HepG2 (cell line): ENCODE data around the gene MED25. TPM values are rescaled to one million over a fixed set of nuclear protein-coding genes. Genes with fewer than 3 reads are reported as not detected.
A peak's percentile ranks its signal among the peaks of the same experiment; 100 is the strongest.

Experiments
- AGO2 ChIP-seq: fragments of 200-400 bp; formaldehyde crosslinking; optimal IDR thresholded peaks from 2 replicates; pipeline ENCODE3; 2017; ENCODE audit warnings: mild to moderate bottlenecking, low read depth, low read length, moderate library complexity
- ARNT ChIP-seq: fragments of 450-650 bp; IDR thresholded peaks from 2 replicates; pipeline ENCODE4 v1.6.1; 2017
- ATF1 ChIP-seq: IDR thresholded peaks from 2 replicates; pipeline ENCODE4 v1.6.1; 2016; ENCODE audit warnings: mild to moderate bottlenecking, control low read depth
- ATM ChIP-seq: fragments of 450-650 bp; IDR thresholded peaks from 2 replicates; pipeline ENCODE4 v1.7.1; 2017; ENCODE audit warnings: mild to moderate bottlenecking, borderline replicate concordance
- DMAP1 ChIP-seq: IDR thresholded peaks from 2 replicates; pipeline ENCODE4 v1.6.1; 2016
- GMEB2 ChIP-seq: IDR thresholded peaks from 2 replicates; pipeline ENCODE4 v1.6.1; 2016; ENCODE audit warnings: missing biosample characterization, missing genetic modification reagents, low read depth
- KAT7 ChIP-seq: IDR thresholded peaks from 2 replicates; pipeline ENCODE4 v1.6.1; 2018; ENCODE audit warnings: borderline replicate concordance, missing compliant biosample characterization
- SKI ChIP-seq: fragments of 450-650 bp; IDR thresholded peaks from one replicate; pipeline ENCODE4 v1.6.1; 2018; ENCODE audit warnings: mild to moderate bottlenecking; ENCODE audit not compliant: partially characterized antibody
- SRSF1 ChIP-seq: fragments of 200-400 bp; formaldehyde crosslinking; optimal IDR thresholded peaks from 2 replicates; pipeline ENCODE3; 2017; ENCODE audit warnings: mild to moderate bottlenecking, low read depth, low read length, moderate library complexity
- TCF12 ChIP-seq, 2 experiments: fragments of 450-650 bp in 1 of 2; sonication (generic) in 1 of 2; formaldehyde crosslinking in 1 of 2; IDR thresholded peaks; 2 replicates each; pipeline versions ENCODE4 v1.6.1 to v1.8.0; 2017 to 2022; ENCODE audit warnings: antibody characterized with exemption in 1 of 2, mild to moderate bottlenecking in 1 of 2, missing genetic modification reagents in 1 of 2, moderate library complexity in 1 of 2
- THAP7 ChIP-seq: sonication (generic); formaldehyde crosslinking; IDR thresholded peaks from 2 replicates; pipeline ENCODE4 v1.8.1; 2023; ENCODE audit warnings: mild to moderate bottlenecking, missing genetic modification reagents
- ZBTB44 ChIP-seq: sonication (generic); formaldehyde crosslinking; IDR thresholded peaks from 2 replicates; pipeline ENCODE4 v1.4.0; 2020; ENCODE audit warnings: missing genetic modification reagents
- ZBTB49 ChIP-seq: sonication (generic); formaldehyde crosslinking; IDR thresholded peaks from 2 replicates; pipeline ENCODE4 v1.4.0; 2020; ENCODE audit warnings: missing genetic modification reagents, borderline replicate concordance
- ZHX1 ChIP-seq: sonication (generic); formaldehyde crosslinking; IDR thresholded peaks from 2 replicates; pipeline ENCODE4 v1.8.1; 2022; ENCODE audit warnings: low read depth, mild to moderate bottlenecking, missing genetic modification reagents
- ZNF253 ChIP-seq: sonication (generic); formaldehyde crosslinking; IDR thresholded peaks from 2 replicates; pipeline ENCODE4 v1.8.0; 2022; ENCODE audit warnings: mild to moderate bottlenecking, missing genetic modification reagents, borderline replicate concordance
- ZNF263 ChIP-seq: sonication (generic); formaldehyde crosslinking; IDR thresholded peaks from 2 replicates; pipeline ENCODE4 v1.4.0; 2020; ENCODE audit warnings: missing genetic modification reagents
- ZNF781 ChIP-seq: sonication (generic); formaldehyde crosslinking; IDR thresholded peaks from 2 replicates; pipeline ENCODE4 v1.5.1; 2020; ENCODE audit warnings: borderline replicate concordance, mild to moderate bottlenecking, missing genetic modification reagents; ENCODE audit errors: not compliant biosample characterization
- ZNF784 ChIP-seq: sonication (generic); formaldehyde crosslinking; IDR thresholded peaks from 2 replicates; pipeline ENCODE4 v1.5.1; 2020; ENCODE audit warnings: missing genetic modification reagents, mild to moderate bottlenecking, borderline replicate concordance
- polyA plus RNA-seq, 8 experiments: library from polyadenylated mRNA; depleted of rRNA in 3 of 8; stranded (reverse) in 7 of 8; unstranded in 1 of 8; fragments of >200 nt; fragmentation: Illumina TruSeq in 4 of 8; extraction: Trizol in 4 of 8; gene quantifications; 2 replicates each; pipeline versions ENCODE4 v1.2.1 to v1.2.3, GENCODE V29; 2011 to 2016; ENCODE audit warnings: low read depth in 4 of 8, missing spikeins in 1 of 8, mixed read lengths in 1 of 8; ENCODE audit not compliant: insufficient read depth in 1 of 8
- total RNA-seq, 5 experiments: library from RNA; depleted of rRNA; stranded (reverse); fragments of >200 nt; fragmentation: Illumina TruSeq; extraction: Trizol; gene quantifications; 2 replicates each; pipeline ENCODE4 v1.2.3, GENCODE V29; 2016; ENCODE audit warnings: low read depth in 1 of 5

The MED25 gene
- total and polyA plus RNA-seq, 2 of the 13 experiments (the other 11 are each of a cell fraction or from before 2014, with no cell fraction given): 11.1 to 15.1 TPM

GRCh38 chr19:49817964-49818648 lies at the start of gene MED25 (continued):
- TF ChIP-seq ZHX1 (CRISPR knock-in tag) (peak; percentile 97), AGO2 (peak; percentile 33), ZNF263 (CRISPR knock-in tag) (no peak), ATM (no peak), THAP7 (CRISPR knock-in tag) (no peak), ZNF253 (CRISPR knock-in tag) (no peak), ZNF784 (CRISPR knock-in tag) (0 out of 2 replicates have a peak, but pooled peaks have one; percentile 38), KAT7 (CRISPR knock-in tag) (0 out of 2 replicates have a peak, but pooled peaks have one; percentile 33), ARNT (no peak), TCF12 (IDR thresholded peaks at IDR 0.05) (no peak), TCF12 (CRISPR knock-in tag; IDR thresholded peaks at IDR 0.05) (0 out of 2 replicates have a peak, but pooled peaks have one; percentile 7), SRSF1 (no peak), ZNF781 (CRISPR knock-in tag) (peak; percentile 61), ZBTB44 (CRISPR knock-in tag) (no peak), DMAP1 (CRISPR knock-in tag) (peak; percentile 60; the same call in 1 of the 2 replicates), SKI (peak; percentile 7), ZBTB49 (CRISPR knock-in tag) (no peak), ATF1 (CRISPR knock-in tag) (no peak), GMEB2 (CRISPR knock-in tag) (peak; percentile 66; the same call in 1 of the 2 replicates)
